ENCODE measurements around the gene ANAPC2. TPM values are rescaled to one million over a fixed set of nuclear protein-coding genes. Genes with fewer than 3 reads are reported as not detected.

Gene ANAPC2
- total RNA-seq, 4 donors from 2014 or later: 18.7 to 28.7 (median 25.1) TPM

GRCh38 chr9:137181680-137182079 is 6.7 kb downstream of the ANAPC2 start:
- Histone ChIP-seq H3K9me3 (no peaks in the 10 kb centered on the region), H3K27me3 (no peaks in the 10 kb centered on the region), H3K4me1 (peaks cover 7 to 26% (median 17%) of the 10 kb centered on the region in 4 donors), H3K27ac (replicated peaks in 1 of 4) (no peak overlapping the region), H3K36me3 (peaks cover 57 to 99% (median 91%) of the 10 kb centered on the region in 4 donors), H3K4me3 (no peak overlapping the region)
- TF ChIP-seq EP300 (IDR thresholded peaks at IDR 0.05) (no peak), POLR2AphosphoS5 (IDR thresholded peaks at IDR 0.05) (no peak), POLR2A (IDR thresholded peaks at IDR 0.05; ENCODE audit: low read depth) (no peak)
- TF ChIP-seq, protein P1, sequence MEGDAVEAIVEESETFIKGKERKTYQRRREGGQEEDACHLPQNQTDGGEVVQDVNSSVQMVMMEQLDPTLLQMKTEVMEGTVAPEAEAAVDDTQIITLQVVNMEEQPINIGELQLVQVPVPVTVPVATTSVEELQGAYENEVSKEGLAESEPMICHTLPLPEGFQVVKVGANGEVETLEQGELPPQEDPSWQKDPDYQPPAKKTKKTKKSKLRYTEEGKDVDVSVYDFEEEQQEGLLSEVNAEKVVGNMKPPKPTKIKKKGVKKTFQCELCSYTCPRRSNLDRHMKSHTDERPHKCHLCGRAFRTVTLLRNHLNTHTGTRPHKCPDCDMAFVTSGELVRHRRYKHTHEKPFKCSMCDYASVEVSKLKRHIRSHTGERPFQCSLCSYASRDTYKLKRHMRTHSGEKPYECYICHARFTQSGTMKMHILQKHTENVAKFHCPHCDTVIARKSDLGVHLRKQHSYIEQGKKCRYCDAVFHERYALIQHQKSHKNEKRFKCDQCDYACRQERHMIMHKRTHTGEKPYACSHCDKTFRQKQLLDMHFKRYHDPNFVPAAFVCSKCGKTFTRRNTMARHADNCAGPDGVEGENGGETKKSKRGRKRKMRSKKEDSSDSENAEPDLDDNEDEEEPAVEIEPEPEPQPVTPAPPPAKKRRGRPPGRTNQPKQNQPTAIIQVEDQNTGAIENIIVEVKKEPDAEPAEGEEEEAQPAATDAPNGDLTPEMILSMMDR (IDR thresholded peaks at IDR 0.05): no peak
- DNase-seq (ENCODE audit: extremely low spot score): no peak
- intact Hi-C loops (cut with DNase I): no loop called here
- WGBS: 95% methylated on average over 19 of the region's 22 CpGs

DNA sequence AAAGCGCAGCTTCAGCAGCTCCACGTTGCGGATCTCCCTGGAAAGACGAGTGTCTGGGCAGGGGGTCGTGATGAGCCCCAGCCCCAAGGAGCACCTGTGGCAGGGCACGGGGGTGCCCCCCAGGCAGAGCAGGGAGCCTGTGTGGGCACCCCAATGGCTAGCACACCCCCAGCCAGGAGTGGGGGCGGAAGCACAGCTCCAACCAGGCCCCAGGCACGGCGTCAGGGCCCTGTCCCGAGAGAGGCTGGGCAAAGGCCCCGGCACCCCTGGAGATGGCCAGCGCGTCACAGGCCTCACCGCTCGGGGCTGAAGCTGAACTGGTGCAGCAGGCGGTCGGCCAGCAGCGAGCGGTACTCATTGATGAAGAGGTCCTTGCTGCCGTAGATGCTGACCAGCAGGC is 7.9 kb downstream of the ANAPC2 start:
- peaks cover 0 to 15% (median 5%) of the 10 kb centered on the region in 4 donors for H3K4me1 ChIP-seq
- WGBS: no CpG with 5 or more reads among the region's 20 CpGs
- no peaks in the 10 kb centered on the region for H3K9me3 ChIP-seq
- no peak overlapping the region for H3K27ac ChIP-seq (replicated peaks in 1 of 4)
- H3K4me3 ChIP-seq: no peak overlapping the region
- no peaks in the 10 kb centered on the region for H3K27me3 ChIP-seq
- intact Hi-C loops (cut with DNase I): no loop called here
- H3K36me3 ChIP-seq: peaks cover 52 to 87% (median 80%) of the 10 kb centered on the region in 4 donors
- DNase-seq (ENCODE audit: extremely low spot score): no peak
- TF ChIP-seq POLR2A (IDR thresholded peaks at IDR 0.05; ENCODE audit: low read depth) (no peak), EP300 (IDR thresholded peaks at IDR 0.05) (no peak), POLR2AphosphoS5 (IDR thresholded peaks at IDR 0.05) (no peak)
- TF ChIP-seq, protein P1 (IDR thresholded peaks at IDR 0.05): no peak

DNA sequence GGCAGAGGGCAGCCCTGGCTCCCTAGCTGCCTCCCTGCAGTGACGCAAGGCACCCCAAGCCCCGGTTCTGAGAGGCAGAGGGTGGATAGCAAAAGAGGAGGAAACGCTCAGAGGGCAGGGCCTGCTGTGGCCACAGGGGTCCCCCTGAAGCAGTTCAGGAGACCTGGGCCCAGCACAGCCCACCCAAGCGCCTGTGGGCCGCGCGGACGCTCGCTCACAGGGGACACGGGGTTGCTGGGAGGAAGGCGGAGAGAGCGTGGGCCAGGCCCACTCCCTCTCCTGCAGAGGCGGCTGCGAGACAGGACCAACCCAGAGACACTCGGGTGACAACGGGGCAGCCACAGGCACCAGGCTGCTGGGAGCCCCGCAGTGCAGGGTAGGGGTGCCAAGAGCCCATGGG is 8.6 kb downstream of the ANAPC2 start:
- Histone ChIP-seq H3K9me3 (no peaks in the 10 kb centered on the region), H3K27me3 (no peaks in the 10 kb centered on the region), H3K4me1 (peaks cover 0 to 15% (median 5%) of the 10 kb centered on the region in 4 donors), H3K36me3 (peaks cover 50 to 80% (median 73%) of the 10 kb centered on the region in 4 donors), H3K4me3 (no peak overlapping the region), H3K27ac (replicated peaks in 1 of 4) (no peak overlapping the region)
- intact Hi-C loops (cut with DNase I): no loop called here
- no peak for TF ChIP-seq POLR2A (IDR thresholded peaks at IDR 0.05; ENCODE audit: low read depth)
- TF ChIP-seq, protein P1 (IDR thresholded peaks at IDR 0.05): no peak
- TF ChIP-seq EP300 (IDR thresholded peaks at IDR 0.05): no peak
- no peak for TF ChIP-seq POLR2AphosphoS5 (IDR thresholded peaks at IDR 0.05)
- no peak for DNase-seq (ENCODE audit: extremely low spot score)
- WGBS: 94% methylated on average over 14 of the region's 17 CpGs

DNA sequence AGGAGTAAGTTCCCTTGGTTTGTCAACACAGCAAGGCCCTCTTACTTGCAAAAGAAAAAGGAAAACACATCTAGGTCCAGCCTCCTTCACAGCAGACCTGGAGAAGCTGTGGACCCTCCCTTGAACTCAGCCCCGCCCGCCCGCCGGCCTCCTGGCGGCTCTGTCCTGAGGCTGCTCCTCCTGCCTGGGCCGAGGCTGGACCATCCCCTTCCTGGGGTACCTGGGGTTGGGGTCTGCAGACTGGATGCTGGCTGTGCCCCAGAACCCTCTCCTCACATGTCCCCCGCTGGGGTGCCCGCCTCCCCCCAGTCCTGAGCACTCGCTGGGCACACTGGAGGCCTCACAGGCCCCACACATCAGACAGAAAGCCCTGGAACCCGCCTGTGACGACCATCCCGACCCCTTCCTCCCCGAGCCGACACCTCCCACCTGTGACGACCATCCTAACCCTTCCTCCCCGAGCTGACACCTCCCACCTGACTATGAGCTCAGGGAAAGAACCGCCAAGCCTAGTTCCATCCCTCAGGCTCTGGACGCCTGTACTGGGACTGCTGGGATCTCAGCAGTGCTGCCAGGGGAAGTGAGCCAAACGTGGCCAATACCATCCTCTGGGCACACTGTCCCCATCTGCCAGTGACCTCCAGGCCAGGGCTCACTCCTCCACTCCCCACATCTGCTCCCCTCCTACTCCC is 9.3 kb downstream of the ANAPC2 start:
- 87% methylated on average over 15 of the region's 19 CpGs for WGBS
- intact Hi-C loops (cut with DNase I): no loop called here
- Histone ChIP-seq H3K27ac (replicated peaks in 1 of 4) (no peak overlapping the region), H3K27me3 (peaks cover 0 to 1% (median 0%) of the 10 kb centered on the region in 4 donors), H3K4me3 (no peak overlapping the region), H3K9me3 (no peaks in the 10 kb centered on the region), H3K36me3 (peaks cover 44 to 73% (median 66%) of the 10 kb centered on the region in 4 donors), H3K4me1 (peaks cover 0 to 8% (median 3%) of the 10 kb centered on the region in 4 donors)
- no peak for DNase-seq (ENCODE audit: extremely low spot score)
- TF ChIP-seq POLR2AphosphoS5 (IDR thresholded peaks at IDR 0.05) (no peak), POLR2A (IDR thresholded peaks at IDR 0.05; ENCODE audit: low read depth) (no peak), EP300 (IDR thresholded peaks at IDR 0.05) (no peak)
- TF ChIP-seq, protein P1 (IDR thresholded peaks at IDR 0.05): no peak

All from esophagus muscularis mucosa (tissue), 4 donors.